AG04450 (cell line): ENCODE data around the gene GPC6. TPM values are rescaled to one million over a fixed set of nuclear protein-coding genes. Genes with fewer than 3 reads are reported as not detected.

Experiments used
- CTCF ChIA-PET: fragments of 300-600, 350-600 bp; formaldehyde crosslinking; extraction: SDS; loops from one replicate; lab custom pipeline; 2022; ENCODE audit warnings: antibody characterized with exemption, inconsistent platforms; lab: Charles Lee
- POLR2A ChIA-PET: fragments of 350-600 bp; formaldehyde crosslinking; extraction: SDS; loops from one replicate; lab custom pipeline; 2021; ENCODE audit warnings: antibody characterized with exemption, inconsistent platforms; lab: Yijun Ruan, JAX
- DNase-seq: peaks from one replicate; pipeline ENCODE4 v3.0.0-alpha.2; 2011; ENCODE audit warnings: low read depth, low spot score
- H3K27ac ChIP-seq: one replicate; pipeline ENCODE4 v1.5.1; 2012; ENCODE audit warnings: low read depth, low read length, control low read depth
- H3K27me3 ChIP-seq: one replicate; pipeline ENCODE4 v1.6.0; 2012; ENCODE audit warnings: low read length; ENCODE audit not compliant: control insufficient read depth, insufficient read depth
- H3K4me3 ChIP-seq: 2 replicates; pipeline ENCODE4 v1.5.1; 2011; ENCODE audit warnings: mild to moderate bottlenecking, low read depth, low read length, control low read depth
- H3K9me3 ChIP-seq: 2 replicates; pipeline ENCODE4 v1.5.1; 2012; ENCODE audit warnings: low read length; ENCODE audit not compliant: control insufficient read depth, insufficient read depth
- CTCF ChIP-seq: IDR thresholded peaks from 2 replicates; pipeline ENCODE4 v1.5.1; 2011; ENCODE audit warnings: low read depth, low read length, control low read depth, inconsistent platforms
- polyA plus RNA-seq: library from polyadenylated mRNA; depleted of rRNA; stranded (reverse); fragments of >200 nt; gene quantifications from 2 replicates; pipeline ENCODE4 v1.2.3, GENCODE V29; 2011

Gene GPC6
- polyA plus RNA-seq, 1 experiment = 40.4 TPM

GRCh38 chr13:94236132-94236531 is 1009.5 kb downstream of the GPC6 start:
- no peaks in the 10 kb centered on the region for H3K9me3 ChIP-seq
- no peak overlapping the region for H3K27ac ChIP-seq
- no peak overlapping the region for H3K4me3 ChIP-seq
- no peak for TF ChIP-seq CTCF
- CTCF ChIA-PET = no interaction called here
- no peaks in the 10 kb centered on the region for H3K27me3 ChIP-seq
- POLR2A ChIA-PET = no interaction called here
- DNase-seq = no peak

GRCh38 chr13:94236872-94237271 is 1010.3 kb downstream of the GPC6 start:
- no peak for DNase-seq
- no peak overlapping the region for H3K27ac ChIP-seq
- POLR2A ChIA-PET = no interaction called here
- no peaks in the 10 kb centered on the region for H3K9me3 ChIP-seq
- TF ChIP-seq CTCF = no peak
- no peak overlapping the region for H3K4me3 ChIP-seq
- no peaks in the 10 kb centered on the region for H3K27me3 ChIP-seq
- CTCF ChIA-PET = no interaction called here

- H3K4me3 ChIP-seq = no peak overlapping the region
- DNase-seq = peak; percentile 11
- ChIA-PET CTCF (no interaction called here), POLR2A (no interaction called here)
- no peaks in the 10 kb centered on the region for H3K9me3 ChIP-seq
- H3K27ac ChIP-seq = no peak overlapping the region
- TF ChIP-seq CTCF = no peak
- no peaks in the 10 kb centered on the region for H3K27me3 ChIP-seq
Measured at GRCh38 chr13:94239135-94239534, 1012.5 kb downstream of the GPC6 start.

GRCh38 chr13:94242554-94242953 is 1015.9 kb downstream of the GPC6 start:
- H3K27ac ChIP-seq = no peak overlapping the region
- no peaks in the 10 kb centered on the region for H3K9me3 ChIP-seq
- no peak for TF ChIP-seq CTCF
- ChIA-PET CTCF (no interaction called here), POLR2A (no interaction called here)
- DNase-seq = no peak
- no peak overlapping the region for H3K4me3 ChIP-seq
- H3K27me3 ChIP-seq = no peaks in the 10 kb centered on the region

GRCh38 chr13:94243551-94243950 is 1016.9 kb downstream of the GPC6 start:
- no peak for DNase-seq
- Histone ChIP-seq H3K27me3 (no peaks in the 10 kb centered on the region), H3K27ac (no peak overlapping the region), H3K9me3 (no peaks in the 10 kb centered on the region), H3K4me3 (no peak overlapping the region)
- TF ChIP-seq CTCF = no peak
- POLR2A ChIA-PET = no interaction called here
- CTCF ChIA-PET = no interaction called here
